Thyroid gland (tissue), 4 donors: ENCODE measurements around the gene ACTA2. TPM values are rescaled to one million over a fixed set of nuclear protein-coding genes. Genes with fewer than 3 reads are reported as not detected.

Experiments
- DNase-seq, 2 donors: peaks; one replicate each; pipeline ENCODE4 v3.0.0-alpha.2; 2019
- H3K27ac ChIP-seq, 3 donors: fragments of 200-600 bp; sonication (generic); 1 replicate in 2 of 3; 2 replicates in 1 of 3; pipeline ENCODE4 v1.5.1; 2016 to 2019; ENCODE audit warnings: mild to moderate bottlenecking in 1 of 3, moderate library complexity in 1 of 3
- H3K27me3 ChIP-seq: fragments of 200-600 bp; sonication (generic); one replicate; pipeline ENCODE4 v1.5.1; 2019
- H3K36me3 ChIP-seq, 2 donors: fragments of 200-600 bp; sonication (generic); one replicate each; pipeline ENCODE4 v1.5.1; 2016 to 2019
- H3K4me1 ChIP-seq, 2 donors: fragments of 200-600 bp; sonication (generic); one replicate each; pipeline ENCODE4 v1.5.1; 2017 to 2019
- H3K4me3 ChIP-seq, 3 donors: fragments of 200-600 bp; sonication (generic); replicated peaks in 1 of 3; 1 replicate in 2 of 3; 2 replicates in 1 of 3; pipeline ENCODE4 v1.5.1; 2016; ENCODE audit warnings: mild to moderate bottlenecking in 1 of 3
- H3K9me3 ChIP-seq: fragments of 200-600 bp; sonication (generic); one replicate; pipeline ENCODE4 v1.5.1; 2017
- POLR2A ChIP-seq, 2 donors: fragments of 450-650 bp; IDR thresholded peaks; one replicate each; pipeline ENCODE4 v1.6.1; 2017; ENCODE audit warnings: antibody characterized with exemption in 2 of 2, mild to moderate bottlenecking in 2 of 2, moderate library complexity in 1 of 2
- WGBS, 2 donors: methylation state at CpG; one replicate each; pipeline ENCODE4 v1.1.5; 2017; 5-methylcytosine and 5-hydroxymethylcytosine counted together
- intact Hi-C: fragments of 100-400 bp; cut with DNase I; formaldehyde crosslinking; loops from one replicate; pipeline ENCODE4 v1.15.1; 2023
- total RNA-seq, 4 donors: library from RNA; depleted of rRNA; stranded (reverse); fragments of >200 nt; gene quantifications; one replicate each; pipeline ENCODE4 v1.2.3, GENCODE V29; 2016
- TF ChIP-seq, protein P1 (sequence below), 6 experiments: fragments of 200-600 bp in 3 of 6; fragments of 450-650 bp in 3 of 6; sonication (generic) in 3 of 6; IDR thresholded peaks; one replicate each; pipeline ENCODE4 v1.5.1; 2016 to 2019; ENCODE audit warnings: antibody characterized with exemption in 6 of 6, mild to moderate bottlenecking in 2 of 6, inconsistent platforms in 1 of 6, moderate library complexity in 1 of 6

ACTA2 gene
- total RNA-seq, 4 donors from 2014 or later, result 61.5 to 173 (median 72.2) TPM

DNA sequence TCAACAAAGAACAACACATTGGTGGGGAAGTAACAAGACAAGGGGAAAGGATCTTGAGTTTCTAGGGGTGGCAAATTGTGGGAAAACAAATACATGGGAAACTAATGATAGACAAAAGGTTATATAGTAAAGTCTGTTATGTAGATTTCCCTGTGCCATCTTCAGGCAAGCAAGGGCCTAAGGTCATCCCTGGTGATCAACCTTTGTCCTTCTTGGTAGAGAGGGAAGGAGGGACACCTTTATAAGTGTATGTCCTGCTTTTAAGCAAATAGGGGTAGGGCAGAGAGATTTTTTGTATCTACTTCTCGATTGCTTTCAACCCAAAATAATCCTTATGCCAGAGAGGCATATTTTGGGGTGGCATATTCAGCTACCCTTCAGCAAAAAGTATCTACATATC is 11.8 kb upstream of the ACTA2 start:
- DNase-seq, result no peak
- TF ChIP-seq POLR2A (IDR thresholded peaks at IDR 0.05), result no peak
- TF ChIP-seq, protein P1, sequence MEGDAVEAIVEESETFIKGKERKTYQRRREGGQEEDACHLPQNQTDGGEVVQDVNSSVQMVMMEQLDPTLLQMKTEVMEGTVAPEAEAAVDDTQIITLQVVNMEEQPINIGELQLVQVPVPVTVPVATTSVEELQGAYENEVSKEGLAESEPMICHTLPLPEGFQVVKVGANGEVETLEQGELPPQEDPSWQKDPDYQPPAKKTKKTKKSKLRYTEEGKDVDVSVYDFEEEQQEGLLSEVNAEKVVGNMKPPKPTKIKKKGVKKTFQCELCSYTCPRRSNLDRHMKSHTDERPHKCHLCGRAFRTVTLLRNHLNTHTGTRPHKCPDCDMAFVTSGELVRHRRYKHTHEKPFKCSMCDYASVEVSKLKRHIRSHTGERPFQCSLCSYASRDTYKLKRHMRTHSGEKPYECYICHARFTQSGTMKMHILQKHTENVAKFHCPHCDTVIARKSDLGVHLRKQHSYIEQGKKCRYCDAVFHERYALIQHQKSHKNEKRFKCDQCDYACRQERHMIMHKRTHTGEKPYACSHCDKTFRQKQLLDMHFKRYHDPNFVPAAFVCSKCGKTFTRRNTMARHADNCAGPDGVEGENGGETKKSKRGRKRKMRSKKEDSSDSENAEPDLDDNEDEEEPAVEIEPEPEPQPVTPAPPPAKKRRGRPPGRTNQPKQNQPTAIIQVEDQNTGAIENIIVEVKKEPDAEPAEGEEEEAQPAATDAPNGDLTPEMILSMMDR (IDR thresholded peaks at IDR 0.05), result no peak
- Histone ChIP-seq H3K9me3 (no peaks in the 10 kb centered on the region), H3K27ac (no peak overlapping the region), H3K27me3 (no peaks in the 10 kb centered on the region), H3K36me3 (no peaks in the 10 kb centered on the region), H3K4me3 (no peak overlapping the region), H3K4me1 (peaks cover 0 to 9% of the 10 kb centered on the region in 2 donors)
- 77 to 87% methylated on average over 1 of the region's 1 CpG for WGBS, 2 donors
- intact Hi-C loops, result no loop called here

DNA sequence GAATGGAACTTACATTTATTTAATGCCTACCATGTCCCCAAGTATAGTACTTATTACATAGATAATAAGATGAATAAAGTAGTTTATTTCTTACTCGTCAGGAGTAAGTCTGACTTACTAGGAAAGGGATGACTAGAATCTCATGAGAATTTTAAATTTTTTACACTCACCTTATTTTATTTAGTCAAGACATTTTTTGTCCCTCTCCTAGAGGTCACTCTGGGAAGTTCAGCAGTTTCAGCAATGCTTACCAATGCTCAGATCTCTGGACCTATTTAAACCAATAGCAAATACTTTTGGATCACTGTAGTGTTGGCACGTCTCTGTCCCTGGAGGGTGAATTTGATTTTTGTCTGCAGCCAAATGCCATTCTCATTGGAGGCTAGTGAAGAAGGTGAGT is 10.7 kb upstream of the ACTA2 start:
- TF ChIP-seq, protein P1 (IDR thresholded peaks at IDR 0.05), result no peak
- no peak for TF ChIP-seq POLR2A (IDR thresholded peaks at IDR 0.05)
- Histone ChIP-seq H3K27me3 (no peaks in the 10 kb centered on the region), H3K4me1 (peaks cover 0 to 2% of the 10 kb centered on the region in 2 donors), H3K36me3 (no peaks in the 10 kb centered on the region), H3K9me3 (no peaks in the 10 kb centered on the region), H3K4me3 (no peak overlapping the region), H3K27ac (no peak overlapping the region)
- no peak for DNase-seq
- intact Hi-C loops, result no loop called here
- 91 to 98% methylated on average over 2 of the region's 2 CpGs for WGBS, 2 donors

- no peak for DNase-seq
- TF ChIP-seq, protein P1 (IDR thresholded peaks at IDR 0.05), result no peak
- TF ChIP-seq POLR2A (IDR thresholded peaks at IDR 0.05), result no peak
- 78 to 88% methylated on average over 2 of the region's 2 CpGs for WGBS, 2 donors
- no peaks in the 10 kb centered on the region for H3K4me1 ChIP-seq
- H3K36me3 ChIP-seq, result no peaks in the 10 kb centered on the region
- H3K9me3 ChIP-seq, result no peaks in the 10 kb centered on the region
- intact Hi-C loops, result no loop called here
- H3K27ac ChIP-seq, result no peak overlapping the region
- no peak overlapping the region for H3K4me3 ChIP-seq
- no peaks in the 10 kb centered on the region for H3K27me3 ChIP-seq
Observed at GRCh38 chr10:88962336-88962735, 9.8 kb upstream of the ACTA2 start.

GRCh38 chr10:88961266-88961665 is 8.7 kb upstream of the ACTA2 start:
- intact Hi-C loops, result no loop called here
- Histone ChIP-seq H3K9me3 (no peaks in the 10 kb centered on the region), H3K27ac (no peak overlapping the region), H3K4me3 (no peak overlapping the region), H3K4me1 (no peaks in the 10 kb centered on the region), H3K36me3 (no peaks in the 10 kb centered on the region), H3K27me3 (no peaks in the 10 kb centered on the region)
- TF ChIP-seq POLR2A (IDR thresholded peaks at IDR 0.05), result no peak
- TF ChIP-seq, protein P1 (IDR thresholded peaks at IDR 0.05), result no peak
- DNase-seq, result no peak

DNA sequence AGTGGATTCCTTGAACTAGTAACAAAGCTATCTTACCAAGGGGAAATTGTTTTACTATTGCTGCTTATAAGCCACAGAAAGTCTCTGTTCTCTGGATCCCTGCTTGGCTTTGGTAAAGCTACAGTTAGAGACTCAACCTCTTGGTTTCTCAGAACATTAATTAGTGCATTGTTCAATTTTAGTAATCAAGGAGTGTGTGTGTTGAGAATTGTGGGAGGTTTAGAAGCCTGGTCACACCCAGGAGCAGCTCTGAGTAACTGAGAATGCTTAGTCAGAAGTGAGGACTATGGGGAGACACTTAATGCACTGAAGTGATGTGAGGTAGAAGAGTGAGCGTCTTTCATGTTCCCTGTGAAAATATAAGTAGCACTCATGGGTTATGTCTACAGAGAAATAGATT is 8.2 kb upstream of the ACTA2 start:
- H3K9me3 ChIP-seq, result no peaks in the 10 kb centered on the region
- WGBS, 2 donors, result 94 to 97% methylated on average over 1 of the region's 1 CpG

More for the DNA sequence above, 8.2 kb upstream of the ACTA2 start:
- TF ChIP-seq, protein P1 (IDR thresholded peaks at IDR 0.05), result no peak
- no peak for TF ChIP-seq POLR2A (IDR thresholded peaks at IDR 0.05)
- H3K4me3 ChIP-seq, result no peak overlapping the region
- no peak for DNase-seq
- H3K27ac ChIP-seq, result no peak overlapping the region
- H3K4me1 ChIP-seq, result no peaks in the 10 kb centered on the region
- H3K36me3 ChIP-seq, result no peaks in the 10 kb centered on the region
- no peaks in the 10 kb centered on the region for H3K27me3 ChIP-seq
- intact Hi-C loops, result no loop called here
